Globus pallidus (tissue), 1 donor: ENCODE measurements around the gene LRRC75A.
"Not testable (repeated sequence)": the region's sequence is repeated elsewhere in the genome, so short reads cannot be mapped to it uniquely, and the experiment has no call there.

Experiments used
- DNase-seq: peaks from one replicate; pipeline ENCODE4 v3.0.0-alpha.2; 2015; ENCODE audit warnings: low spot score

LRRC75A gene

GRCh38 chr17:16398270-16399267 is 93.4 kb downstream of the LRRC75A start:
- DNase-seq, result no peak

DNA sequence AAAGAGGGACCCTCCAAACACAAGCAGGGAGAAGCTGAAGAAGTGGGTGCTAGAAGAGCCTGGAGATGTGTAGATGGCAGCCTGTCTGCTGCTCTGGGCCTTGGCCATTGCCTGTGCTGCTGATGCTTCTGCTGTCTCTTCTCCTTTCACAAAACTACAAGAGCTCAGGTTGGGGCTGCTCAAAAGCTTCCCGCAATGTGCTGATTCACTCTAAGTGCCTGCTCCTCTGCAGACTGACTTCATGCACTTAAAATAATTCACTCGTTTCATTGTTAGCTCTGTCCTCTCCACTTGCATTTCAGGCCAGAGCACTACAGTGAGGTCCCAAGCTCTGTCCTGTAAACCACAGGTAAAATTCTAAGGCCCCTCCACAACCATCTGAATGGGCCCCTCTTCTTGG is 95.3 kb downstream of the LRRC75A start:
- not testable (repeated sequence) for DNase-seq

DNA sequence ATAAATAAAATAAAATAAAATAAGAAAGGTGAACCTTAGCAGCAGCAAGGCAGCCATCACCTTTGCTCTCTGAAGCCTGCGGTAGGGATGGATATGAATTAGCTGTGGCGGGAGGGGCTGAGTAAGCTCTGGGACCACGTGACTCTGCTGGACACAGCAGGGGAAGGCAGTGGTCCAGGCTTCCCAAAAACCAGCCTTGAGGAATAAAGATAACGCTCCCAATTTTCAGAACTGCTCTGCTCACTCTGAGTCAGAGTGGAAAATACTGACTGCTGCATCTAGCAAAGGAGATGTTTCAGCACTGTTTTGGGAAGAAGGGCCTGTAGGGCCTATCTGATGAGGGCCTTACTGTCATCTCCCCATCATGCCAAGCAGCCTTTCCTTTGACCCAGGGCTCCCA is 96.1 kb downstream of the LRRC75A start:
- DNase-seq, result not testable (repeated sequence)

- DNase-seq, result not testable (repeated sequence)
Measured at GRCh38 chr17:16392491-16392890, 99.5 kb downstream of the LRRC75A start.
